ENCODE measurements around the gene GPC6. TPM values are rescaled to one million over a fixed set of nuclear protein-coding genes. Genes with fewer than 3 reads are reported as not detected.

GPC6 gene
- polyA plus RNA-seq, 1 donor (not counting 4 experiments of a cell fraction or from before 2014, with no cell fraction given), result 0.42 TPM

GRCh38 chr13:94323764-94324758 lies 1097.5 kb downstream of the GPC6 start:
- no peak overlapping the region for H3K27ac ChIP-seq (ENCODE audit: control insufficient read depth, insufficient read depth, low read length)

GRCh38 chr13:94324767-94325540 lies 1098.3 kb downstream of the GPC6 start:
- no peaks in the 10 kb centered on the region for H3K79me2 ChIP-seq (ENCODE audit: control insufficient read depth, insufficient read depth, low read length)
- no peak for TF ChIP-seq CTCF (optimal IDR thresholded peaks at IDR 0.05 in 1 of 3, IDR thresholded peaks at IDR 0.05 in 1 of 3, conservative IDR thresholded peaks at IDR 0.05 in 1 of 3; ENCODE audit: extremely low read depth in 1 of 3, insufficient read depth in 2 of 3, low read length in 3 of 3)
- TF ChIP-seq EZH2 (IDR thresholded peaks at IDR 0.05; ENCODE audit: low read length), result no peak
- no peak overlapping the region for H2AFZ ChIP-seq (ENCODE audit: control insufficient read depth, low read length)
- no peak overlapping the region for H3K27ac ChIP-seq (ENCODE audit: control insufficient read depth, insufficient read depth, low read length)
- dilution Hi-C loops (cut with MboI; ENCODE audit: extremely low pct_ligation_motif_present, low sequenced_read_pairs), result no loop called here
- H4K20me1 ChIP-seq (ENCODE audit: control insufficient read depth, extremely low read depth, insufficient read depth, low read length), result no peaks in the 10 kb centered on the region
- no peak overlapping the region for H3K4me2 ChIP-seq (ENCODE audit: control insufficient read depth, extremely low read depth, insufficient read depth, low read depth, low read length)
- no peaks in the 10 kb centered on the region for H3K9me3 ChIP-seq (ENCODE audit: control insufficient read depth, low read depth, low read length)
- no peaks in the 10 kb centered on the region for H3K27me3 ChIP-seq (ENCODE audit: control insufficient read depth, extremely low read depth, insufficient read depth, low read length)
- H3K4me3 ChIP-seq (ENCODE audit: control insufficient read depth in 2 of 3, extremely low read depth in 1 of 3, insufficient read depth in 2 of 3, low read depth in 1 of 3, low read length in 3 of 3), result no peak overlapping the region
- FAIRE-seq (no peak), DNase-seq (ENCODE audit: low read depth, low spot score) (no peak)
- H3K36me3 ChIP-seq (ENCODE audit: control insufficient read depth in 2 of 2, extremely low read depth in 1 of 2, insufficient read depth in 2 of 2, low read length in 2 of 2), result no peaks in the 10 kb centered on the region
- no peak overlapping the region for H3K9ac ChIP-seq (ENCODE audit: control insufficient read depth, extremely low read depth, insufficient read depth, low read length)
- H3K4me1 ChIP-seq (ENCODE audit: control insufficient read depth, extremely low read depth, insufficient read depth, low read length), result peaks cover 5% of the 10 kb centered on the region
- no peaks in the 10 kb centered on the region for H3K9me1 ChIP-seq (ENCODE audit: control insufficient read depth, extremely low read depth, insufficient read depth, low read length)

More at GRCh38 chr13:94323764-94324758, 1097.5 kb downstream of the GPC6 start:
- Histone ChIP-seq H3K4me2 (ENCODE audit: control insufficient read depth, extremely low read depth, insufficient read depth, low read depth, low read length) (no peak overlapping the region), H3K4me3 (ENCODE audit: control insufficient read depth in 2 of 3, extremely low read depth in 1 of 3, insufficient read depth in 2 of 3, low read depth in 1 of 3, low read length in 3 of 3) (no peak overlapping the region), H3K9me1 (ENCODE audit: control insufficient read depth, extremely low read depth, insufficient read depth, low read length) (no peaks in the 10 kb centered on the region), H3K27me3 (ENCODE audit: control insufficient read depth, extremely low read depth, insufficient read depth, low read length) (no peaks in the 10 kb centered on the region), H3K79me2 (ENCODE audit: control insufficient read depth, insufficient read depth, low read length) (no peaks in the 10 kb centered on the region), H3K36me3 (ENCODE audit: control insufficient read depth in 2 of 2, extremely low read depth in 1 of 2, insufficient read depth in 2 of 2, low read length in 2 of 2) (no peaks in the 10 kb centered on the region), H3K9me3 (ENCODE audit: control insufficient read depth, low read depth, low read length) (no peaks in the 10 kb centered on the region), H3K9ac (ENCODE audit: control insufficient read depth, extremely low read depth, insufficient read depth, low read length) (no peak overlapping the region), H2AFZ (ENCODE audit: control insufficient read depth, low read length) (no peak overlapping the region), H3K4me1 (ENCODE audit: control insufficient read depth, extremely low read depth, insufficient read depth, low read length) (no peaks in the 10 kb centered on the region), H4K20me1 (ENCODE audit: control insufficient read depth, extremely low read depth, insufficient read depth, low read length) (no peaks in the 10 kb centered on the region)
- dilution Hi-C loops (cut with MboI; ENCODE audit: extremely low pct_ligation_motif_present, low sequenced_read_pairs), result no loop called here
- FAIRE-seq, result no peak
- no peak for DNase-seq (ENCODE audit: low read depth, low spot score)
- TF ChIP-seq EZH2 (IDR thresholded peaks at IDR 0.05; ENCODE audit: low read length) (no peak), CTCF (optimal IDR thresholded peaks at IDR 0.05 in 1 of 3, IDR thresholded peaks at IDR 0.05 in 1 of 3, conservative IDR thresholded peaks at IDR 0.05 in 1 of 3; ENCODE audit: extremely low read depth in 1 of 3, insufficient read depth in 2 of 3, low read length in 3 of 3) (no peak)

Data from keratinocyte (primary cell).